Right lobe of liver (tissue), 6 donors: ENCODE measurements around the gene CBLC. TPM values are rescaled to one million over a fixed set of nuclear protein-coding genes. Genes with fewer than 3 reads are reported as not detected.

ENCODE experiments used
- ATAC-seq, 4 donors: fragments of 200-7000 bp; cut with Tn5 transposase; one replicate each; pipeline ENCODE4 v1.9.1; 2020; ENCODE audit warnings: mild to moderate bottlenecking in 4 of 4, moderate library complexity in 4 of 4
- DNase-seq, 3 donors: peaks; one replicate each; pipeline ENCODE4 v3.0.0-alpha.2; 2020
- H3K27ac ChIP-seq, 3 donors: fragments of 200-600 bp; one replicate each; pipeline ENCODE4 v1.8.0; 2022
- H3K27me3 ChIP-seq, 2 donors: fragments of 200-600 bp; one replicate each; pipeline ENCODE4 v1.8.0; 2022
- H3K36me3 ChIP-seq, 4 donors: fragments of 200-600 bp; sonication (generic) in 1 of 4; one replicate each; pipeline versions ENCODE4 v1.5.1 to v1.8.0; 2017 to 2022; ENCODE audit warnings: control low read depth in 1 of 4
- H3K4me1 ChIP-seq, 4 donors: fragments of 200-600 bp; sonication (generic) in 1 of 4; one replicate each; pipeline versions ENCODE4 v1.5.1 to v1.8.0; 2017 to 2022; ENCODE audit warnings: control low read depth in 1 of 4
- H3K4me3 ChIP-seq, 3 donors: fragments of 200-600 bp; one replicate each; pipeline ENCODE4 v1.8.0; 2022
- H3K9me3 ChIP-seq, 4 donors: fragments of 200-600 bp; sonication (generic) in 1 of 4; one replicate each; pipeline versions ENCODE4 v1.5.1 to v1.8.0; 2017 to 2022; ENCODE audit warnings: control low read depth in 1 of 4
- CTCF ChIP-seq, 4 donors: fragments of 200-600 bp in 3 of 4; fragments of 450-650 bp in 1 of 4; IDR thresholded peaks; one replicate each; pipeline versions ENCODE4 v1.5.1 to v1.8.0; 2016 to 2022; ENCODE audit warnings: antibody characterized with exemption in 4 of 4, mild to moderate bottlenecking in 2 of 4
- POLR2A ChIP-seq: fragments of 450-650 bp; IDR thresholded peaks from one replicate; pipeline ENCODE4 v1.6.1; 2017; ENCODE audit warnings: antibody characterized with exemption, mild to moderate bottlenecking
- WGBS: methylation state at CpG from one replicate; pipeline ENCODE4 v1.1.6; 2018; ENCODE audit warnings: low coverage, low lambda C conversion rate; ENCODE audit not compliant: insufficient coverage; ENCODE audit errors: missing lambda C conversion rate; 5-methylcytosine and 5-hydroxymethylcytosine counted together
- intact Hi-C, 2 donors: fragments of 100-400 bp; cut with DNase I; formaldehyde crosslinking; loops; one replicate each; pipeline versions ENCODE4 v1.11.2 to v1.14.1; 2022
- total RNA-seq, 6 experiments: library from RNA; depleted of rRNA in 2 of 6; stranded (reverse); fragments of >200 nt in 2 of 6; fragmentation: NEBNext Ultra II Directional in 3 of 6; extraction: Animal tissue kit (Norgen Biotek cat#: 25700) in 3 of 6; gene quantifications; one replicate each; pipeline versions ENCODE4 v1.1.0 to v1.2.4, GENCODE V29; 2016 to 2023
- donor health status: DM: no; HTN: yes; CAD: no.
- donor health status: DM: no; HTN: no; CAD: no.
- donor health status: DM: no; HTN: no; CAD: no.
- donor health status: DM: no; HTN: yes; CAD: no.
- donor health status: DM: no; HTN: yes; CAD: no.

The CBLC gene
- total RNA-seq, 6 experiments from 2014 or later: 9.8 to 19.4 (median 15.6) TPM

- TF ChIP-seq POLR2A (no peak), CTCF (IDR thresholded peaks at IDR 0.05) (no peak)
- ATAC-seq: no peak
- H3K27me3 ChIP-seq: no peaks in the 10 kb centered on the region
- H3K4me1 ChIP-seq: peaks cover 0 to 64% (median 18%) of the 10 kb centered on the region in 4 donors
- peaks cover 0 to 28% (median 10%) of the 10 kb centered on the region in 4 donors for H3K36me3 ChIP-seq
- intact Hi-C loops: loop anchor here in 1 of 2 donors (10.0 kb wide), 1 partner anchor 67 kb away; no protein-coding TSS in a partner anchor
- peak overlapping the region; percentile 81 to 98 (median 92) for H3K27ac ChIP-seq
- peak overlapping the region; percentile 25 to 72 (median 55) for H3K4me3 ChIP-seq
- WGBS: 33% methylated on average over 7 of the region's 8 CpGs
- no peak for DNase-seq
- H3K9me3 ChIP-seq: no peaks in the 10 kb centered on the region
Observed at GRCh38 chr19:44752123-44752815, 25.4 kb upstream of the CBLC start.

- peaks cover 0 to 36% (median 15%) of the 10 kb centered on the region in 4 donors for H3K36me3 ChIP-seq
- no peaks in the 10 kb centered on the region for H3K9me3 ChIP-seq
- ATAC-seq (peak; percentile 62 to 75 (median 71)), DNase-seq (peak; percentile 95 to 97 (median 96))
- H3K27me3 ChIP-seq: no peaks in the 10 kb centered on the region
- WGBS: 9% methylated on average over 14 of the region's 18 CpGs
- H3K4me3 ChIP-seq: peak overlapping the region; percentile 25 to 72 (median 55)
- peak overlapping the region; percentile 81 to 98 (median 92) for H3K27ac ChIP-seq
- intact Hi-C loops: loop anchor here in 1 of 2 donors (10.0 kb wide), 1 partner anchor 68 kb away; no protein-coding TSS in a partner anchor
- peaks cover 0 to 59% (median 17%) of the 10 kb centered on the region in 4 donors for H3K4me1 ChIP-seq
- peak; percentile 71 for TF ChIP-seq POLR2A
- TF ChIP-seq CTCF (IDR thresholded peaks at IDR 0.05): peak in 2 of 4 donors; percentile 8 to 16
Observed at GRCh38 chr19:44752816-44753625, 24.7 kb upstream of the CBLC start.

GRCh38 chr19:44753626-44753931, 24.1 kb upstream of the CBLC start:
- no peak for ATAC-seq

More at GRCh38 chr19:44753626-44753931, 24.1 kb upstream of the CBLC start:
- peaks cover 0 to 57% (median 17%) of the 10 kb centered on the region in 4 donors for H3K4me1 ChIP-seq
- H3K36me3 ChIP-seq: peaks cover 0 to 41% (median 19%) of the 10 kb centered on the region in 4 donors
- TF ChIP-seq CTCF (IDR thresholded peaks at IDR 0.05) (no peak), POLR2A (no peak)
- intact Hi-C loops: loop anchor here in 1 of 2 donors (10.0 kb wide), 1 partner anchor 69 kb away; no protein-coding TSS in a partner anchor
- 0% methylated on average over 5 of the region's 11 CpGs for WGBS
- no peaks in the 10 kb centered on the region for H3K27me3 ChIP-seq
- H3K27ac ChIP-seq: peak overlapping the region; percentile 81 to 98 (median 92)
- DNase-seq: no peak
- no peaks in the 10 kb centered on the region for H3K9me3 ChIP-seq
- peak overlapping the region; percentile 25 to 72 (median 55) for H3K4me3 ChIP-seq
